ENCODE measurements around the gene HOXB8.

GRCh38 chr17:48589060-48589830 is 25.8 kb downstream of the HOXB8 start:
- TF ChIP-seq CTCF (IDR thresholded peaks at IDR 0.05; ENCODE audit: low read depth, low read length) (no peak), EZH2phosphoT487 (IDR thresholded peaks at IDR 0.05; ENCODE audit: low read depth) (no peak)

Measured in OCI-LY3 (cell line).